PC-9 (cell line): ENCODE results near the gene ARIH2. TPM values are rescaled to one million over a fixed set of nuclear protein-coding genes. Genes with fewer than 3 reads are reported as not detected.

Source experiments
- BruUV-seq: library from RNA; stranded (reverse); fragments of 400-500 nt; replicated peaks from 2 replicates; lab custom pipeline; 2021; lab: Mats Ljungman, UMichigan
- CTCF ChIA-PET: fragments of 300-600 bp; sonication (Branson Sonifier 250); formaldehyde crosslinking; loops from one replicate; lab custom pipeline; 2022; ENCODE audit warnings: antibody characterized with exemption; lab: Charles Lee
- POLR2A ChIA-PET: fragments of 300-600 bp; sonication (Branson Sonifier 250); formaldehyde crosslinking; loops from one replicate; lab custom pipeline; 2022; ENCODE audit warnings: antibody characterized with exemption; ENCODE audit not compliant: unreplicated experiment; lab: Charles Lee
- DNase-seq, 2 experiments: peaks; one replicate each; pipeline versions ENCODE4 v3.0.0 to v3.0.0-alpha.2; 2015 to 2022; ENCODE audit warnings: mixed read lengths in 1 of 2
- H2AFZ ChIP-seq: fragments of 200-600 bp; sonication (generic); 2 replicates; pipeline ENCODE4 v1.8.1; 2017; ENCODE audit warnings: antibody characterized with exemption
- H3F3A ChIP-seq: fragments of 200-600 bp; sonication (generic); 2 replicates; pipeline ENCODE4 v1.8.1; 2017; ENCODE audit warnings: antibody characterized with exemption, mild to moderate bottlenecking, low read depth; ENCODE audit not compliant: insufficient read depth
- H3K27ac ChIP-seq: fragments of 200-600 bp; sonication (generic); 2 replicates; pipeline ENCODE4 v1.6.1; 2016; ENCODE audit warnings: mixed run types
- H3K27me3 ChIP-seq: fragments of 200-600 bp; sonication (generic); 2 replicates; pipeline ENCODE4 v1.6.1; 2016; ENCODE audit warnings: low read depth, mixed run types; ENCODE audit not compliant: insufficient read depth
- H3K36me3 ChIP-seq: fragments of 200-600 bp; sonication (generic); 2 replicates; pipeline ENCODE4 v1.6.1; 2016; ENCODE audit warnings: low read depth, mixed run types
- H3K4me1 ChIP-seq: fragments of 200-600 bp; sonication (generic); replicated peaks from 2 replicates; pipeline ENCODE4 v1.6.1; 2016; ENCODE audit warnings: mixed run types; ENCODE audit not compliant: insufficient read depth
- H3K4me2 ChIP-seq: fragments of 200-600 bp; sonication (generic); 2 replicates; pipeline ENCODE4 v1.6.1; 2017; ENCODE audit warnings: mixed run types
- H3K4me3 ChIP-seq: fragments of 200-600 bp; sonication (generic); 2 replicates; pipeline ENCODE4 v1.6.1; 2016; ENCODE audit warnings: mixed run types
- H3K79me2 ChIP-seq: fragments of 200-600 bp; sonication (generic); 2 replicates; pipeline ENCODE4 v1.6.1; 2017; ENCODE audit warnings: low read depth, mixed run types
- H3K9me2 ChIP-seq: fragments of 200-600 bp; sonication (generic); 2 replicates; pipeline ENCODE4 v1.8.1; 2017; ENCODE audit warnings: mild to moderate bottlenecking; ENCODE audit not compliant: insufficient read depth
- H3K9me3 ChIP-seq: fragments of 200-600 bp; sonication (generic); 2 replicates; pipeline ENCODE4 v1.8.1; 2016; ENCODE audit warnings: low read depth; ENCODE audit not compliant: insufficient read depth
- H4K20me1 ChIP-seq: fragments of 200-600 bp; sonication (generic); 2 replicates; pipeline ENCODE4 v1.8.1; 2017; ENCODE audit not compliant: insufficient read depth
- CTCF ChIP-seq: fragments of 200-600 bp; sonication (generic); conservative IDR thresholded peaks from 2 replicates; pipeline ENCODE4 v1.6.1; 2017; ENCODE audit warnings: mixed run types, antibody characterized with exemption, mild to moderate bottlenecking, moderate library complexity
- EZH2 ChIP-seq: fragments of 200-600 bp; sonication (generic); IDR thresholded peaks from 2 replicates; pipeline ENCODE4 v1.8.0; 2017; ENCODE audit warnings: antibody characterized with exemption, low read depth
- intact Hi-C: fragments of 100-400 bp; cut with micrococcal nuclease; formaldehyde crosslinking; loops from one replicate; pipeline ENCODE4 v1.10.0; 2022; ENCODE audit not compliant: unreplicated experiment
- total RNA-seq: library from RNA; stranded (reverse); gene quantifications from 2 replicates; pipeline ENCODE4 v1.2.3, GENCODE V29; 2021

The ARIH2 gene
- total RNA-seq, 1 experiment from 2014 or later, result 86.1 TPM

- Histone ChIP-seq H2AFZ (peak within 1 kb of the TSS; percentile 91), H3F3A (peaks cover 29% of the 10 kb centered on the region; the same call in 1 of the 2 replicates), H4K20me1 (no peaks in the 10 kb centered on the region), H3K36me3 (no peaks in the 10 kb centered on the region), H3K9me2 (no peaks in the 10 kb centered on the region), H3K4me3 (peak within 1 kb of the TSS; percentile 78), H3K27ac (peak within 1 kb of the TSS; percentile 48; the same call in 1 of the 2 replicates), H3K4me2 (peak within 1 kb of the TSS; percentile 88), H3K79me2 (peaks cover 38% of the 10 kb centered on the region), H3K4me1 (peaks cover 18% of the 10 kb centered on the region), H3K27me3 (no peaks in the 10 kb centered on the region), H3K9me3 (no peaks in the 10 kb centered on the region)
- CTCF ChIA-PET, result interaction anchor here (0.6 to 3.5 kb wide), 2 partner anchors 17 to 431 kb away, joined by 3 to 17 read pairs; partner anchors contain the start of gene WDR6
- BruUV-seq, result no TSS peak
- peak; percentile 64 to 82 for DNase-seq
- TF ChIP-seq CTCF (no peak; the same call in 1 of the 2 replicates), EZH2 (no peak)
- intact Hi-C loops, result loop anchor here (2.0 kb wide), 2 partner anchors 25 to 459 kb away; no protein-coding TSS in a partner anchor
- POLR2A ChIA-PET, result interaction anchor here (0.5 to 0.9 kb wide), 4 partner anchors 17 to 40 kb away, joined by 4 to 12 read pairs (median 4); partner anchors contain the start of gene WDR6
Observed at GRCh38 chr3:48989796-48990635, 71.4 kb downstream of the ARIH2 start, which contains the start of gene P4HTM. Gene P4HTM (plus strand): TSS chr3:48990241. CDS start chr3:48990257, 16 bp downstream.

GRCh38 chr3:48990636-48991469, 72.2 kb downstream of the ARIH2 start:
- Histone ChIP-seq H3K9me3 (no peaks in the 10 kb centered on the region), H3K4me1 (peaks cover 18% of the 10 kb centered on the region), H3K4me2 (peak overlapping the region; percentile 88), H4K20me1 (no peaks in the 10 kb centered on the region), H3K4me3 (peak overlapping the region; percentile 78), H3F3A (peaks cover 28% of the 10 kb centered on the region; the same call in 1 of the 2 replicates), H3K27me3 (no peaks in the 10 kb centered on the region), H3K27ac (no peak overlapping the region), H2AFZ (peak overlapping the region; percentile 91), H3K36me3 (no peaks in the 10 kb centered on the region), H3K9me2 (no peaks in the 10 kb centered on the region), H3K79me2 (peaks cover 38% of the 10 kb centered on the region)
- intact Hi-C loops, result no loop called here
- ChIA-PET POLR2A (interaction anchor here (0.6 to 0.7 kb wide), 3 partner anchors 39 to 411 kb away, joined by 3 to 9 read pairs (median 5); partner anchors contain the start of gene ARIH2), CTCF (no interaction called here)
- DNase-seq, result peak in 1 of 2 experiments; percentile 18
- TF ChIP-seq EZH2 (no peak), CTCF (no peak)
- BruUV-seq, result TSS peak; percentile 40
